Erythroblast (primary cell): ENCODE data around the gene CSNK2A1.
"Not testable (repeated sequence)": the region's sequence is repeated elsewhere in the genome, so short reads cannot be mapped to it uniquely, and the experiment has no call there.

Source experiments
- GATA1 ChIP-seq: IDR thresholded peaks from 2 replicates; pipeline ENCODE4 v1.6.1; 2011; ENCODE audit warnings: low read depth, mild to moderate bottlenecking, control low read depth, low read length, moderate library complexity
- POLR2A ChIP-seq: IDR thresholded peaks from 2 replicates; pipeline ENCODE4 v1.6.1; 2011; ENCODE audit warnings: mild to moderate bottlenecking, low read length

GRCh38 chr20:578940-579690 lies 35.5 kb upstream of the CSNK2A1 start:
- TF ChIP-seq POLR2A, GATA1: not testable (repeated sequence)
